Ovary (tissue), 9 donors: ENCODE data around the gene PUDP. TPM values are rescaled to one million over a fixed set of nuclear protein-coding genes. Genes with fewer than 3 reads are reported as not detected.

Source experiments
- DNase-seq, 5 donors: peaks; one replicate each; pipeline ENCODE4 v3.0.0-alpha.2; 2019 to 2020
- H3K27ac ChIP-seq, 2 donors: fragments of 200-600 bp; one replicate each; pipeline versions ENCODE4 v1.5.1 to v1.8.0; 2019 to 2022
- H3K27me3 ChIP-seq: fragments of 200-600 bp; one replicate; pipeline ENCODE4 v1.8.0; 2022
- H3K36me3 ChIP-seq: fragments of 200-600 bp; sonication (generic); one replicate; pipeline ENCODE4 v1.5.1; 2019
- H3K4me1 ChIP-seq: one replicate; pipeline ENCODE4 v1.8.1; 2013; ENCODE audit warnings: mild to moderate bottlenecking, moderate library complexity; ENCODE audit not compliant: insufficient read depth
- H3K4me3 ChIP-seq: fragments of 200-600 bp; sonication (generic); one replicate; pipeline ENCODE4 v1.5.1; 2017
- H3K9me3 ChIP-seq, 2 donors: fragments of 200-600 bp in 1 of 2; sonication (generic) in 1 of 2; one replicate each; pipeline versions ENCODE4 v1.5.1 to v1.8.1; 2013 to 2019; ENCODE audit warnings: mild to moderate bottlenecking in 1 of 2, moderate library complexity in 1 of 2
- EP300 ChIP-seq: sonication (generic); formaldehyde crosslinking; IDR thresholded peaks from one replicate; pipeline ENCODE4 v1.6.1; 2017; ENCODE audit warnings: antibody characterized with exemption
- POLR2A ChIP-seq: fragments of 450-650 bp; IDR thresholded peaks from one replicate; pipeline ENCODE4 v1.6.1; 2017; ENCODE audit warnings: antibody characterized with exemption, mild to moderate bottlenecking, moderate library complexity
- WGBS, 3 donors: extraction: QIAGEN DNeasy Blood & Tissue Kit in 1 of 3; methylation state at CpG; one replicate each; pipeline versions ENCODE4 v1.1.5 to v1.1.7; 2013 to 2017; 5-methylcytosine and 5-hydroxymethylcytosine counted together
- intact Hi-C, 4 donors: fragments of 100-400 bp; cut with DNase I; formaldehyde crosslinking; loops; one replicate each; pipeline versions ENCODE4 v1.11.0 to v1.15.1; 2022 to 2023
- polyA plus RNA-seq, 2 donors: library from polyadenylated mRNA; stranded (reverse); fragments of 200-250 nt in 1 of 2; fragments of 350-450 nt in 1 of 2; fragmentation: Illumina TruSeq in 1 of 2; extraction: RNeasy Lipid Tissue Mini Kit (QIAGEN cat#74804) in 1 of 2; gene quantifications; one replicate each; pipeline ENCODE4 v1.2.3, GENCODE V29; 2013 to 2014
- total RNA-seq, 7 donors: library from RNA; depleted of rRNA in 2 of 7; stranded (reverse); fragments of >200 nt in 2 of 7; fragmentation: NEBNext Ultra II Directional in 3 of 7; extraction: Animal tissue kit (Norgen Biotek cat#: 25700) in 3 of 7; gene quantifications; one replicate each; pipeline versions ENCODE4 v1.1.0 to v1.2.4, GENCODE V29; 2016 to 2023
- TF ChIP-seq, protein P1 (sequence below), 3 donors: fragments of 450-650 bp in 2 of 3; fragments of 200-600 bp in 1 of 3; IDR thresholded peaks; one replicate each; pipeline versions ENCODE4 v1.5.1 to v1.8.0; 2016 to 2022; ENCODE audit warnings: antibody characterized with exemption in 3 of 3, mild to moderate bottlenecking in 1 of 3
- donor health status: DM: no; HTN: no; CAD: no; lungs with moderate emphysema.
- donor health status: DM: no; HTN: no; CAD: no.
- donor health status: Bipolar disorder and iron deficiency.
- donor health status: DM: yes; HTN: yes; CAD: no.
- donor health status: DM: no; HTN: no; CAD: no.
- donor health status: DM: yes; HTN: yes; CAD: no.

PUDP gene
- total and polyA plus RNA-seq, 9 donors: 7.0 to 17.9 (median 14.8) TPM

DNA sequence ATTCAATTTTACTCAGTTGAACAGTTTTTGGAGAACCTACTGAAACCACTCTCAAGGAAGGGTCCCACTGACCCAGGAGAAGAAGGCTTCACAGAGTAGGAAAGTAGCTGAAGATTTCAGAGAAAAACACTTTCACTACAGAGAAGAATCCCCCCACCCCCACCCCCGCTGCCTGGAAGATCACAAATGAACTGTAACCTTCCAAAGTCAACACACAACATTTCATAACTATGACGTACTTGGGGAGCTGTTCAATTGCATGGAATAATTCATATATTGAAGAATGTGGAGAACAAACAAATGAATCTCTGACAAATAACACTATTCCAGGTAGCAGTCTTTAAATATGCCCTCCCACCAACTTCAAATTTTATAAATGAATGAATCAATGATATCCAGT lies 86.5 kb downstream of the PUDP start:
- Histone ChIP-seq H3K27me3 (no peaks in the 10 kb centered on the region), H3K36me3 (no peaks in the 10 kb centered on the region), H3K27ac (no peak overlapping the region), H3K4me3 (no peak overlapping the region), H3K4me1 (no peaks in the 10 kb centered on the region), H3K9me3 (no peaks in the 10 kb centered on the region)
- WGBS, 3 donors: 95 to 98% (median 98%) methylated on average over 2 of the region's 2 CpGs
- DNase-seq: no peak
- TF ChIP-seq POLR2A (no peak), EP300 (no peak)
- TF ChIP-seq, protein P1, sequence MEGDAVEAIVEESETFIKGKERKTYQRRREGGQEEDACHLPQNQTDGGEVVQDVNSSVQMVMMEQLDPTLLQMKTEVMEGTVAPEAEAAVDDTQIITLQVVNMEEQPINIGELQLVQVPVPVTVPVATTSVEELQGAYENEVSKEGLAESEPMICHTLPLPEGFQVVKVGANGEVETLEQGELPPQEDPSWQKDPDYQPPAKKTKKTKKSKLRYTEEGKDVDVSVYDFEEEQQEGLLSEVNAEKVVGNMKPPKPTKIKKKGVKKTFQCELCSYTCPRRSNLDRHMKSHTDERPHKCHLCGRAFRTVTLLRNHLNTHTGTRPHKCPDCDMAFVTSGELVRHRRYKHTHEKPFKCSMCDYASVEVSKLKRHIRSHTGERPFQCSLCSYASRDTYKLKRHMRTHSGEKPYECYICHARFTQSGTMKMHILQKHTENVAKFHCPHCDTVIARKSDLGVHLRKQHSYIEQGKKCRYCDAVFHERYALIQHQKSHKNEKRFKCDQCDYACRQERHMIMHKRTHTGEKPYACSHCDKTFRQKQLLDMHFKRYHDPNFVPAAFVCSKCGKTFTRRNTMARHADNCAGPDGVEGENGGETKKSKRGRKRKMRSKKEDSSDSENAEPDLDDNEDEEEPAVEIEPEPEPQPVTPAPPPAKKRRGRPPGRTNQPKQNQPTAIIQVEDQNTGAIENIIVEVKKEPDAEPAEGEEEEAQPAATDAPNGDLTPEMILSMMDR (IDR thresholded peaks at IDR 0.05): no peak
- intact Hi-C loops: no loop called here

DNA sequence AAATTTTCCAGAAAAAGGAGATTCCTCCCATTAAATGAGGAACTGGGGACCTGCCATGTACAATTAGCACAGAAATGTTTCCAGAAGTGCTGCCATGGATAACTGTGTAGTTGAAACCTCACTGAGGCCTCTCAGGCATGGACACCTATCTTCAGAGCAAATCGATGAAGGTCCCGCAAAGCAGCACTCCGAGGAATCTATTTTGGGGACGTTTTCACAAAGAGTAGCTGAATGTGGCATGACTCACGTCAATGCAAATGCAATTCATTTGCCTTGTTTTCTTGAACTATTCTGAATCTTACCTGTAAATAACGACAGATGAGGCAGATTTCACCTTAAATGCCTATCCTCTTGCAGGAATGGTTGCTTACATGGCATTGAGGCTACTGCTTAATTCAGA lies 87.5 kb downstream of the PUDP start:
- 88 to 98% (median 96%) methylated on average over 6 of the region's 6 CpGs for WGBS, 3 donors
- TF ChIP-seq EP300 (no peak), POLR2A (no peak)
- TF ChIP-seq, protein P1 (IDR thresholded peaks at IDR 0.05): no peak
- intact Hi-C loops: no loop called here

DNA sequence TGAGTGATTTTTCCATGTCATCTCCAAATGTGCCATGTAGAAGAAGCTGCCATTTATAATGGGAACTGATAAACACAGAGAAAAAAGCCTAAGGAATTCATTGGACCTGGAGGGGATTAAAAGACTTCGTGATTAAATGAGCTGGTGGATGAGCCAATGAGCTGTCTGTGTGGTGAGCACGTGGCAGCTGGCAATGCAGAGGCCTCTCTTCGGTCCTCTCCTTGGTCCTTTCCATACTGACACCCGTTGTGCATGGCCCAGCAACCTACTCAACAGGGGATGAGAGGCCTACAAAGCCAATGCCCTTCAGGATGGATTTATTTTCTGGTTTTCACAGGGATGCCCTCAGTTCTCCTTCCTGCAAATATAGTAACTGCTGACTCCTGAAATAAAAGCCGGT lies 88.1 kb downstream of the PUDP start:
- no peak for DNase-seq
- H3K4me3 ChIP-seq: no peak overlapping the region
- TF ChIP-seq EP300 (no peak), POLR2A (no peak)
- TF ChIP-seq, protein P1 (IDR thresholded peaks at IDR 0.05): no peak
- no peaks in the 10 kb centered on the region for H3K9me3 ChIP-seq
- intact Hi-C loops: no loop called here
- no peaks in the 10 kb centered on the region for H3K27me3 ChIP-seq
- 91 to 96% (median 94%) methylated on average over 5 of the region's 5 CpGs for WGBS, 3 donors
- no peak overlapping the region for H3K27ac ChIP-seq
- H3K36me3 ChIP-seq: no peaks in the 10 kb centered on the region
- H3K4me1 ChIP-seq: no peaks in the 10 kb centered on the region

More for the DNA sequence above, 87.5 kb downstream of the PUDP start:
- Histone ChIP-seq H3K9me3 (no peaks in the 10 kb centered on the region), H3K36me3 (no peaks in the 10 kb centered on the region), H3K4me3 (no peak overlapping the region), H3K27ac (no peak overlapping the region), H3K27me3 (no peaks in the 10 kb centered on the region), H3K4me1 (no peaks in the 10 kb centered on the region)
- DNase-seq: no peak

DNA sequence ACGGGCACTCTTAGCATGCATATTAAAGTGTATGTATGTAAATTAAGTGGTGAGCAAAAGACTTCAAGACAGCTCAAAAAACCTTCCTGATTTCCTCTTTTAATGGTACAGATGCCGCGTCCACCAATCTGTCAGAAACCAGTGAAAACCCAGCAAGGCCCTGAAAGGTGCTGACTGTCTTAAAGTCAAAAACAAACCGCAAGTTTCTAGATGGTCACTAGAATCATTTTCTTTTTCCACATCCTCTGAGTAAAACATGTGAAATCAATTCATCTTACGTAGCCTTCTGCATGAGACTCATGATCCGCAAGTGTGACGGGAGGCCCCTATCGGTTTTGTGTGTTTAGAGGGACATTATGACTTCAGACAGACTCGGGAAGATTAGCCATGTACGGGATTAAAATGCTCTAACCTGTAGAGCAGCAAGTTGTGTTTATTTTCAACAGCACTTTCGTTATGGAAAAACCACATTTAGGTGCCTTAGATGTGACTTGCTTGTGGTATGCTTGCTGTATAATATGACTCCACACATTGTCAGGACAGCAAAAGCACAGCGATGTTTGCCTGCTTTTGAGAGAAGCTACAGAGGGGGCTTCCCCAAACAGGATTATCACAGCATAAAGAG lies 88.6 kb downstream of the PUDP start:
- Histone ChIP-seq H3K4me3 (no peak overlapping the region), H3K4me1 (no peaks in the 10 kb centered on the region), H3K9me3 (no peaks in the 10 kb centered on the region), H3K27me3 (no peaks in the 10 kb centered on the region), H3K27ac (no peak overlapping the region), H3K36me3 (no peaks in the 10 kb centered on the region)
- intact Hi-C loops: no loop called here
- WGBS, 3 donors: 97 to 98% (median 97%) methylated on average over 12 of the region's 12 CpGs
- DNase-seq: no peak
- TF ChIP-seq, protein P1 (IDR thresholded peaks at IDR 0.05): no peak
- TF ChIP-seq EP300: no peak
- no peak for TF ChIP-seq POLR2A
